GM23338 (cell line): ENCODE measurements around the gene ARAP1. TPM values are rescaled to one million over a fixed set of nuclear protein-coding genes. Genes with fewer than 3 reads are reported as not detected.
A peak's percentile ranks its signal among the peaks of the same experiment; 100 is the strongest.

ENCODE experiments used
- ATAC-seq: fragments of 200-7000 bp; cut with Tn5 transposase; 3 replicates; pipeline ENCODE4 v1.9.1; 2020
- DNase-seq: peaks from one replicate; pipeline ENCODE4 v3.0.0-alpha.2; 2015; ENCODE audit warnings: low spot score
- H2AFZ ChIP-seq: fragments of 200-600 bp; sonication (generic); 2 replicates; pipeline ENCODE4 v1.8.0; 2016; ENCODE audit warnings: antibody characterized with exemption, mild to moderate bottlenecking, moderate library complexity
- H3F3A ChIP-seq: fragments of 200-600 bp; sonication (generic); replicated peaks from 2 replicates; pipeline ENCODE4 v1.8.0; 2017; ENCODE audit warnings: antibody characterized with exemption, mixed run types, low read depth
- H3K27ac ChIP-seq: fragments of 200-600 bp; sonication (generic); 2 replicates; pipeline ENCODE4 v1.6.1; 2016; ENCODE audit warnings: low read depth
- H3K27me3 ChIP-seq: fragments of 200-600 bp; sonication (generic); 2 replicates; pipeline ENCODE4 v1.8.0; 2016; ENCODE audit warnings: mild to moderate bottlenecking, mixed run types, moderate library complexity; ENCODE audit not compliant: insufficient read depth
- H3K36me3 ChIP-seq: fragments of 200-600 bp; sonication (generic); 2 replicates; pipeline ENCODE4 v1.8.0; 2016; ENCODE audit warnings: mild to moderate bottlenecking; ENCODE audit not compliant: insufficient read depth
- H3K4me1 ChIP-seq: fragments of 200-600 bp; sonication (generic); 2 replicates; pipeline ENCODE4 v1.8.0; 2016; ENCODE audit warnings: mild to moderate bottlenecking, moderate library complexity; ENCODE audit not compliant: insufficient read depth
- H3K4me2 ChIP-seq: fragments of 200-600 bp; sonication (generic); 2 replicates; pipeline ENCODE4 v1.7.1; 2017; ENCODE audit warnings: mixed run types
- H3K4me3 ChIP-seq: fragments of 200-600 bp; sonication (generic); 2 replicates; pipeline ENCODE4 v1.6.1; 2016; ENCODE audit warnings: mixed run types
- H3K79me2 ChIP-seq: fragments of 200-600 bp; sonication (generic); replicated peaks from 2 replicates; pipeline ENCODE4 v1.8.0; 2017; ENCODE audit warnings: mild to moderate bottlenecking; ENCODE audit not compliant: insufficient read depth
- H3K9me2 ChIP-seq: fragments of 200-600 bp; sonication (generic); 2 replicates; pipeline ENCODE4 v1.8.0; 2017; ENCODE audit not compliant: insufficient read depth
- H4K20me1 ChIP-seq: fragments of 200-600 bp; sonication (generic); replicated peaks from 2 replicates; pipeline ENCODE4 v1.8.0; 2017; ENCODE audit warnings: mild to moderate bottlenecking; ENCODE audit not compliant: insufficient read depth
- H3K27ac Mint-ChIP-seq: 2 replicates; pipeline ENCODE4 v1.8.0; 2020; ENCODE audit warnings: inconsistent platforms, mild to moderate bottlenecking, moderate library complexity, mixed read lengths
- H3K27me3 Mint-ChIP-seq: 3 replicates; pipeline ENCODE4 v1.8.0; 2022; ENCODE audit warnings: low read depth, mild to moderate bottlenecking, moderate library complexity, mixed read lengths, inconsistent platforms; ENCODE audit not compliant: insufficient read depth, poor library complexity
- H3K36me3 Mint-ChIP-seq: 3 replicates; pipeline ENCODE4 v1.8.0; 2021; ENCODE audit warnings: low read depth, mild to moderate bottlenecking, inconsistent platforms, moderate library complexity, mixed read lengths
- H3K4me1 Mint-ChIP-seq: 3 replicates; pipeline ENCODE4 v1.8.0; 2020; ENCODE audit warnings: mild to moderate bottlenecking, inconsistent platforms, mixed read lengths
- H3K4me3 Mint-ChIP-seq: 3 replicates; pipeline ENCODE4 v1.8.0; 2021; ENCODE audit warnings: moderate library complexity, mild to moderate bottlenecking, inconsistent platforms, mixed read lengths
- H3K9me3 Mint-ChIP-seq: 3 replicates; pipeline ENCODE4 v1.8.0; 2020; ENCODE audit warnings: moderate library complexity, mild to moderate bottlenecking, inconsistent platforms, mixed read lengths
- CREB1 ChIP-seq: fragments of 250-450 bp; sonication (Bioruptor Pico); IDR thresholded peaks from 2 replicates; pipeline ENCODE4 v1.5.0; 2020; ENCODE audit warnings: low read depth, mild to moderate bottlenecking, moderate library complexity
- JUNB ChIP-seq: IDR thresholded peaks from one replicate; pipeline ENCODE4 v1.6.1; 2016; ENCODE audit warnings: antibody characterized with exemption; ENCODE audit not compliant: unreplicated experiment
- ZNF114 ChIP-seq: fragments of 250-450 bp; sonication (Bioruptor Pico); IDR thresholded peaks from 2 replicates; pipeline ENCODE4 v1.5.0; 2020; ENCODE audit warnings: mild to moderate bottlenecking, moderate library complexity
- ZNF331 ChIP-seq: fragments of 250-450 bp; sonication (Bioruptor Pico); IDR thresholded peaks from 2 replicates; pipeline ENCODE4 v1.5.0; 2020; ENCODE audit warnings: low read depth, mild to moderate bottlenecking, moderate library complexity
- polyA plus RNA-seq: library from polyadenylated mRNA; unstranded; fragments of >200 nt; fragmentation: Nextera tagmentation; extraction: Ambion mirVana; gene quantifications from 2 replicates; pipeline ENCODE4 v1.2.1, GENCODE V29; 2016
- total RNA-seq: library from RNA; depleted of rRNA; stranded (reverse); fragments of >200 nt; shearing (Covaris generic); gene quantifications from 2 replicates; pipeline ENCODE4 v1.2.3, GENCODE V29; 2014
- TF ChIP-seq, protein P1 (sequence below): IDR thresholded peaks from one replicate; pipeline ENCODE4 v1.6.1; 2018; ENCODE audit warnings: antibody characterized with exemption; ENCODE audit not compliant: unreplicated experiment
- TF ChIP-seq, protein P2 (sequence below), 2 experiments: fragments of 200-600 bp in 1 of 2; sonication (generic) in 1 of 2; conservative IDR thresholded peaks; 2 replicates each; pipeline versions ENCODE4 v1.5.1 to v1.6.1; 2016 to 2017; ENCODE audit warnings: antibody characterized with exemption in 2 of 2, low read depth in 2 of 2, mild to moderate bottlenecking in 2 of 2, moderate library complexity in 1 of 2

ARAP1 gene
- total and polyA plus RNA-seq, 2 experiments from 2014 or later, result 24.5 to 116 TPM

DNA sequence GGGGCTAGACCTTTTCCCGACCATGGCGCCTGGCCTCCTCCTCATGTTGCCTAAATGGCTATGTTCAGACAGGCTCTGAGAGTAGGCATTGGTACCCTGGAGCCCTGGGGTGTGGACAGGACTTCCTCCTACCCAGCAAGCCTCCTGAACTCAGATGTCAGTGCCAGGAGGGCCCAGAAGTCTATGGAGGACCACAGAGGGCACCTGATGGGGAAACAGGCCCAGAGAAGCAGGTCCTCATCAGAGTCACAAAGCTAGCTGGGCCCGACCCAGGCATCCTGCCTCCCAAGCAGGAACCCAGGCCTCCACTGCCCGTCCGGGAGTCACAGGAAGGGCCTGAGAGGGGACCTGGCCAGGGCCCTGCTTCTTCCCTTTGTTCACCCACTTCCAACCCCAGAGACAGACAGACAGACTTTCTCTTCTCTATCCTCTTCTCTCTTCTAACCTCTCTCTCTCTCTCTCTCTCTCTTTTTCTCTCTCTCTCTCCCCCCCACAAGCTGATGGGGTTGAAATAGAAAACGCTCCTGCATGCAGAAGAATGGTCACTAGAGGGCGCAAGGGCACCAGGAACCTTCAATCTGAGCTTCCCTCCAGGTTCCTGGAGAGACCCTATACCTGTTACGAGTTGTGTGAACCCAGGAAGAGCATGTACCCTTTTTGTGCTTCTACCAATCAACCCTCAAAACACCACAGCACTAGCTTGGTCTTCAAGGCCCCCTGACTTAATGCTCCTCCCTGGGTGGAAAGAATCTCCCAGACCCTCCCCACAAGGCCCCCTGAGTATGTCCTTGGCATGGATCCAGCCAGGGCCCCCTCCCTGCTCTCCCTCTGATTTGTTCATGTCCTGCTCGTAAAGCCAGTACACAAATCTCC, 27.1 kb downstream of the ARAP1 start:
- no peak overlapping the region for H3K27ac ChIP-seq
- no peaks in the 10 kb centered on the region for H3K27me3 ChIP-seq
- H3K27me3 Mint-ChIP-seq, result peaks cover 13% of the 10 kb centered on the region

DNA sequence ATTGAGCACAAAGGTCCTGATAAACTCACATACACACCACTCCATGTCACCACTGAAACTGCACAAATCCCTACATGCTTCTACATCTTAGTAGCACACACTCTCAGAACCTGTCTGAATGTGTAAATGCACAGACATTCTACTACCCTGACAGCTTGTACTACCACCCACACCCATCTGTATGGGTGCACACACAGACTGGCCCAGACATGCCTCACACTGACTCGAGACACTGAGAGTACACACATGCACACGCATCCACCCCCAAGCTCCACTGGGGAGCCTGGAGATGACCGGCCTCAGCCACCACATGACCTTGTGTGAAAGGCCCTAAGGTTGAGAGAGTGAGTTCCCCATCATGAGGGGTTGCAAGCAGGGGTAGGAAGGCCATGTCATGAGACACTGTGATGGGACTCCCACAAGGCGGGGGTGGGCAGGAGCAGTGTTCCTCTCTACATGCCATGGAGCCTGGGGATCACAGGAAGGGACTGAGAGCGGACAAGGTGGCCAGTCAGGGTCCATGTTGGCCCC, 28.1 kb downstream of the ARAP1 start:
- no peaks in the 10 kb centered on the region; the same call in 1 of the 2 replicates for H3K4me1 ChIP-seq
- Mint-ChIP-seq H3K4me3 (no peak overlapping the region), H3K27me3 (peaks cover 13% of the 10 kb centered on the region), H3K9me3 (no peaks in the 10 kb centered on the region; the same call in 2 of the 3 replicates), H3K27ac (peak overlapping the region; percentile 63; the same call in 1 of the 2 replicates), H3K36me3 (peaks cover 6% of the 10 kb centered on the region; the same call in 2 of the 3 replicates), H3K4me1 (peaks cover 22% of the 10 kb centered on the region)
- no peak overlapping the region for H2AFZ ChIP-seq
- H3K4me2 ChIP-seq, result no peak overlapping the region
- H3F3A ChIP-seq, result no peaks in the 10 kb centered on the region
- no peak for DNase-seq
- peaks cover 20% of the 10 kb centered on the region for H4K20me1 ChIP-seq
- no peaks in the 10 kb centered on the region for H3K36me3 ChIP-seq
- ATAC-seq, result no peak
- H3K27ac ChIP-seq, result no peak overlapping the region
- H3K4me3 ChIP-seq, result no peak overlapping the region
- no peaks in the 10 kb centered on the region for H3K9me2 ChIP-seq
- H3K79me2 ChIP-seq, result peaks cover 66% of the 10 kb centered on the region
- H3K27me3 ChIP-seq, result no peaks in the 10 kb centered on the region
- TF ChIP-seq ZNF114 (CRISPR knock-in tag) (no peak), ZNF331 (CRISPR knock-in tag) (no peak), CREB1 (CRISPR knock-in tag) (no peak), JUNB (no peak)
- TF ChIP-seq, protein P1, sequence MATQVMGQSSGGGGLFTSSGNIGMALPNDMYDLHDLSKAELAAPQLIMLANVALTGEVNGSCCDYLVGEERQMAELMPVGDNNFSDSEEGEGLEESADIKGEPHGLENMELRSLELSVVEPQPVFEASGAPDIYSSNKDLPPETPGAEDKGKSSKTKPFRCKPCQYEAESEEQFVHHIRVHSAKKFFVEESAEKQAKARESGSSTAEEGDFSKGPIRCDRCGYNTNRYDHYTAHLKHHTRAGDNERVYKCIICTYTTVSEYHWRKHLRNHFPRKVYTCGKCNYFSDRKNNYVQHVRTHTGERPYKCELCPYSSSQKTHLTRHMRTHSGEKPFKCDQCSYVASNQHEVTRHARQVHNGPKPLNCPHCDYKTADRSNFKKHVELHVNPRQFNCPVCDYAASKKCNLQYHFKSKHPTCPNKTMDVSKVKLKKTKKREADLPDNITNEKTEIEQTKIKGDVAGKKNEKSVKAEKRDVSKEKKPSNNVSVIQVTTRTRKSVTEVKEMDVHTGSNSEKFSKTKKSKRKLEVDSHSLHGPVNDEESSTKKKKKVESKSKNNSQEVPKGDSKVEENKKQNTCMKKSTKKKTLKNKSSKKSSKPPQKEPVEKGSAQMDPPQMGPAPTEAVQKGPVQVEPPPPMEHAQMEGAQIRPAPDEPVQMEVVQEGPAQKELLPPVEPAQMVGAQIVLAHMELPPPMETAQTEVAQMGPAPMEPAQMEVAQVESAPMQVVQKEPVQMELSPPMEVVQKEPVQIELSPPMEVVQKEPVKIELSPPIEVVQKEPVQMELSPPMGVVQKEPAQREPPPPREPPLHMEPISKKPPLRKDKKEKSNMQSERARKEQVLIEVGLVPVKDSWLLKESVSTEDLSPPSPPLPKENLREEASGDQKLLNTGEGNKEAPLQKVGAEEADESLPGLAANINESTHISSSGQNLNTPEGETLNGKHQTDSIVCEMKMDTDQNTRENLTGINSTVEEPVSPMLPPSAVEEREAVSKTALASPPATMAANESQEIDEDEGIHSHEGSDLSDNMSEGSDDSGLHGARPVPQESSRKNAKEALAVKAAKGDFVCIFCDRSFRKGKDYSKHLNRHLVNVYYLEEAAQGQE, result no peak

More for the DNA sequence above, 27.1 kb downstream of the ARAP1 start:
- H3K9me2 ChIP-seq, result no peaks in the 10 kb centered on the region
- TF ChIP-seq, protein P2, sequence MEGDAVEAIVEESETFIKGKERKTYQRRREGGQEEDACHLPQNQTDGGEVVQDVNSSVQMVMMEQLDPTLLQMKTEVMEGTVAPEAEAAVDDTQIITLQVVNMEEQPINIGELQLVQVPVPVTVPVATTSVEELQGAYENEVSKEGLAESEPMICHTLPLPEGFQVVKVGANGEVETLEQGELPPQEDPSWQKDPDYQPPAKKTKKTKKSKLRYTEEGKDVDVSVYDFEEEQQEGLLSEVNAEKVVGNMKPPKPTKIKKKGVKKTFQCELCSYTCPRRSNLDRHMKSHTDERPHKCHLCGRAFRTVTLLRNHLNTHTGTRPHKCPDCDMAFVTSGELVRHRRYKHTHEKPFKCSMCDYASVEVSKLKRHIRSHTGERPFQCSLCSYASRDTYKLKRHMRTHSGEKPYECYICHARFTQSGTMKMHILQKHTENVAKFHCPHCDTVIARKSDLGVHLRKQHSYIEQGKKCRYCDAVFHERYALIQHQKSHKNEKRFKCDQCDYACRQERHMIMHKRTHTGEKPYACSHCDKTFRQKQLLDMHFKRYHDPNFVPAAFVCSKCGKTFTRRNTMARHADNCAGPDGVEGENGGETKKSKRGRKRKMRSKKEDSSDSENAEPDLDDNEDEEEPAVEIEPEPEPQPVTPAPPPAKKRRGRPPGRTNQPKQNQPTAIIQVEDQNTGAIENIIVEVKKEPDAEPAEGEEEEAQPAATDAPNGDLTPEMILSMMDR (conservative IDR thresholded peaks at IDR 0.05; ENCODE audit: low read depth in 2 of 2), result peak; percentile 96 to 98
- no peak for TF ChIP-seq JUNB
- Mint-ChIP-seq H3K27ac (peak overlapping the region; percentile 63; the same call in 1 of the 2 replicates), H3K36me3 (peaks cover 6% of the 10 kb centered on the region; the same call in 2 of the 3 replicates), H3K9me3 (no peaks in the 10 kb centered on the region; the same call in 1 of the 3 replicates), H3K4me1 (peaks cover 27% of the 10 kb centered on the region), H3K4me3 (no peak overlapping the region)
- H3K36me3 ChIP-seq, result no peaks in the 10 kb centered on the region
- peak; percentile 68 for ATAC-seq
- no peak overlapping the region for H2AFZ ChIP-seq
- DNase-seq, result peak; percentile 92
- H3K4me1 ChIP-seq, result no peaks in the 10 kb centered on the region; the same call in 1 of the 2 replicates
- H3K4me2 ChIP-seq, result no peak overlapping the region
- H3K79me2 ChIP-seq, result peaks cover 71% of the 10 kb centered on the region
- no peaks in the 10 kb centered on the region for H3F3A ChIP-seq
- H3K4me3 ChIP-seq, result no peak overlapping the region
- H4K20me1 ChIP-seq, result peaks cover 20% of the 10 kb centered on the region
